ENCODE results near the gene CLK3. TPM values are rescaled to one million over a fixed set of nuclear protein-coding genes. Genes with fewer than 3 reads are reported as not detected.

The CLK3 gene
- total and polyA plus RNA-seq, 2 of the 13 experiments (the other 11 are each of a cell fraction or from before 2014, with no cell fraction given), result 41.5 to 82.0 TPM

GRCh38 chr15:74585857-74586256 is 29.8 kb upstream of the CLK3 start:
- no TSS peak for BruUV-seq (replicated peaks)
- H3K4me3 ChIP-seq (replicated peaks in 1 of 3; ENCODE audit: insufficient read depth in 1 of 3, low read depth in 2 of 3, low read length in 3 of 3), result no peak overlapping the region
- H3K4me1 ChIP-seq (ENCODE audit: insufficient read depth, low read length), result no peaks in the 10 kb centered on the region
- intact Hi-C loops (cut with micrococcal nuclease; ENCODE audit: unreplicated experiment) (no loop called here), in situ Hi-C loops (cut with HindIII; ENCODE audit: extremely low pct_ligation_motif_present, low pct_unique_long_range_greater_than_20kb) (no loop called here)
- ATAC-seq, result no peak
- H4K20me1 ChIP-seq (ENCODE audit: insufficient read depth, low read length), result no peaks in the 10 kb centered on the region
- H3K79me2 ChIP-seq (ENCODE audit: insufficient read depth, low read length), result no peaks in the 10 kb centered on the region
- 94% methylated on average over 8 of the region's 9 CpGs for WGBS (ENCODE audit: low lambda C conversion rate)
- no peak overlapping the region for H2AFZ ChIP-seq (ENCODE audit: low read length)
- no peak for DNase-seq (ENCODE audit: low spot score)
- no peak overlapping the region for H3K27ac ChIP-seq (ENCODE audit: extremely low read length, insufficient read depth, low read length)
- H3K4me2 ChIP-seq (ENCODE audit: low read depth, low read length), result no peak overlapping the region
- H3K36me3 ChIP-seq (replicated peaks in 1 of 2; ENCODE audit: control insufficient read depth in 1 of 2, insufficient read depth in 2 of 2, low read length in 2 of 2), result peaks cover 9 to 11% of the 10 kb centered on the region in 2 experiments; a peak in 4 of 5 replicates
- TF ChIP-seq KAT7 (CRISPR knock-in tag; IDR thresholded peaks at IDR 0.05; ENCODE audit: borderline replicate concordance) (no peak), BATF2 (CRISPR knock-in tag; IDR thresholded peaks at IDR 0.05) (no peak), HNF1A (IDR thresholded peaks at IDR 0.05; ENCODE audit: low read depth) (no peak), HNF1A (CRISPR knock-in tag; IDR thresholded peaks at IDR 0.05; ENCODE audit: borderline replicate concordance) (no peak), THYN1 (CRISPR knock-in tag; IDR thresholded peaks at IDR 0.05; ENCODE audit: borderline replicate concordance, low read depth) (no peak), NCOA5 (CRISPR knock-in tag; IDR thresholded peaks at IDR 0.05) (no peak), SKIL (CRISPR knock-in tag; IDR thresholded peaks at IDR 0.05; ENCODE audit: borderline replicate concordance) (no peak), ZNF362 (CRISPR knock-in tag; IDR thresholded peaks at IDR 0.05; ENCODE audit: borderline replicate concordance) (no peak)
- POLR2A ChIA-PET, result no interaction called here
- H3K27me3 ChIP-seq (ENCODE audit: control insufficient read depth in 1 of 2, insufficient read depth in 2 of 2, low read length in 2 of 2), result no peaks in the 10 kb centered on the region
- H3K9ac ChIP-seq (ENCODE audit: insufficient read depth, low read depth, low read length), result no peak overlapping the region
- H3K9me3 ChIP-seq (ENCODE audit: low read length), result no peaks in the 10 kb centered on the region
- CTCF ChIA-PET (ENCODE audit: low intra/inter-chr PET ratio, low total read pairs), result no interaction called here
- FAIRE-seq, result no peak
